CD4-positive, CD25-positive, alpha-beta regulatory T cell (primary cell): Measurements from ENCODE around the gene HMG20B. TPM values are rescaled to one million over a fixed set of nuclear protein-coding genes. Genes with fewer than 3 reads are reported as not detected.

Experiments
- ATAC-seq, 2 donors: fragments of 150-1000 bp; cut with Tn5 transposase; one replicate each; pipeline ENCODE4 v1.10.0; 2021; ENCODE audit warnings: low read depth in 2 of 2, moderate number of reproducible peaks in 2 of 2, moderate library complexity in 1 of 2
- DNase-seq, 3 donors: peaks; one replicate each; pipeline versions ENCODE4 v3.0.0 to v3.0.0-alpha.2; 2012 to 2022; ENCODE audit warnings: mixed read lengths in 1 of 3
- H3K27ac ChIP-seq: one replicate; pipeline ENCODE4 v1.7.0; 2013; ENCODE audit warnings: mild to moderate bottlenecking, low read length; ENCODE audit not compliant: insufficient read depth, poor library complexity, severe bottlenecking
- H3K27me3 ChIP-seq: one replicate; pipeline ENCODE4 v1.7.0; 2013; ENCODE audit warnings: low read length; ENCODE audit not compliant: control insufficient read depth, insufficient read depth
- H3K36me3 ChIP-seq: one replicate; pipeline ENCODE4 v1.7.0; 2013; ENCODE audit warnings: mild to moderate bottlenecking, low read length, moderate library complexity; ENCODE audit not compliant: control insufficient read depth, insufficient read depth
- H3K4me1 ChIP-seq: 2 replicates; pipeline ENCODE4 v1.7.0; 2013; ENCODE audit warnings: mild to moderate bottlenecking, low read length; ENCODE audit not compliant: insufficient read depth, control insufficient read depth, poor library complexity, severe bottlenecking
- H3K4me3 ChIP-seq: one replicate; pipeline ENCODE4 v1.7.0; 2013; ENCODE audit warnings: low read depth, mild to moderate bottlenecking, low read length, moderate library complexity
- H3K9me3 ChIP-seq, 2 experiments: 1 replicate in 1 of 2; 2 replicates in 1 of 2; pipeline ENCODE4 v1.7.0; 2013; ENCODE audit warnings: low read length in 2 of 2, mild to moderate bottlenecking in 1 of 2, moderate library complexity in 1 of 2; ENCODE audit not compliant: control insufficient read depth in 2 of 2
- H3K27ac Mint-ChIP-seq, 3 donors: one replicate each; pipeline ENCODE4 v1.8.0; 2020 to 2022; ENCODE audit warnings: mild to moderate bottlenecking in 3 of 3, mixed read lengths in 3 of 3, moderate library complexity in 2 of 3
- H3K27me3 Mint-ChIP-seq: one replicate; pipeline ENCODE4 v1.8.0; 2022; ENCODE audit warnings: mild to moderate bottlenecking, mixed read lengths
- H3K36me3 Mint-ChIP-seq: one replicate; pipeline ENCODE4 v1.8.0; 2020; ENCODE audit warnings: mixed read lengths
- H3K4me1 Mint-ChIP-seq, 4 donors: one replicate each; pipeline ENCODE4 v1.8.0; 2020 to 2022; ENCODE audit warnings: mixed read lengths in 4 of 4, mild to moderate bottlenecking in 1 of 4
- H3K4me3 Mint-ChIP-seq, 4 donors: one replicate each; pipeline ENCODE4 v1.8.0; 2020 to 2022; ENCODE audit warnings: mild to moderate bottlenecking in 4 of 4, mixed read lengths in 4 of 4, moderate library complexity in 3 of 4
- H3K9me3 Mint-ChIP-seq, 7 donors: one replicate each; pipeline ENCODE4 v1.8.0; 2020 to 2022; ENCODE audit warnings: mixed read lengths in 7 of 7, mild to moderate bottlenecking in 3 of 7, moderate library complexity in 2 of 7
- polyA plus RNA-seq, 4 donors: library from polyadenylated mRNA; unstranded; fragments of 300-500 nt; fragmentation: Illumina TruSeq; gene quantifications; one replicate each; pipeline ENCODE4 v1.2.3, GENCODE V29; 2021
- total RNA-seq: library from RNA; stranded (reverse); gene quantifications from one replicate; pipeline ENCODE4 v1.2.3, GENCODE V29; 2022

The HMG20B gene
- total and polyA plus RNA-seq, 5 donors from 2014 or later, result 35.4 to 49.3 (median 42.6) TPM

GRCh38 chr19:3605361-3605760, 32.6 kb downstream of the HMG20B start:
- Mint-ChIP-seq H3K9me3 (peaks cover 0 to 1% (median 0%) of the 10 kb centered on the region in 7 donors), H3K27me3 (peaks cover 10% of the 10 kb centered on the region), H3K27ac (no peak overlapping the region), H3K4me1 (peaks cover 0 to 13% (median 7%) of the 10 kb centered on the region in 4 donors), H3K36me3 (peaks cover under 1% of the 10 kb centered on the region), H3K4me3 (no peak overlapping the region)
- Histone ChIP-seq H3K27me3 (peaks cover 9% of the 10 kb centered on the region), H3K9me3 (no peaks in the 10 kb centered on the region), H3K4me1 (peaks cover 30% of the 10 kb centered on the region), H3K4me3 (no peak overlapping the region), H3K27ac (no peak overlapping the region), H3K36me3 (no peaks in the 10 kb centered on the region)
- DNase-seq (no peak), ATAC-seq (no peak)

GRCh38 chr19:3605770-3606169, 33.0 kb downstream of the HMG20B start:
- Histone ChIP-seq H3K4me3 (no peak overlapping the region), H3K36me3 (no peaks in the 10 kb centered on the region), H3K27ac (no peak overlapping the region), H3K9me3 (no peaks in the 10 kb centered on the region), H3K4me1 (peaks cover 30% of the 10 kb centered on the region), H3K27me3 (peaks cover 9% of the 10 kb centered on the region)
- peaks cover 0 to 13% (median 7%) of the 10 kb centered on the region in 4 donors for H3K4me1 Mint-ChIP-seq
- DNase-seq, result no peak
- H3K9me3 Mint-ChIP-seq, result peaks cover 0 to 1% (median 0%) of the 10 kb centered on the region in 7 donors
- ATAC-seq, result no peak
- no peak overlapping the region for H3K4me3 Mint-ChIP-seq
- H3K36me3 Mint-ChIP-seq, result peaks cover 4% of the 10 kb centered on the region
- H3K27me3 Mint-ChIP-seq, result peaks cover 10% of the 10 kb centered on the region
- H3K27ac Mint-ChIP-seq, result no peak overlapping the region

GRCh38 chr19:3606174-3606689, 33.5 kb downstream of the HMG20B start:
- Mint-ChIP-seq H3K27me3 (peaks cover 10% of the 10 kb centered on the region), H3K9me3 (peaks cover 0 to 1% (median 0%) of the 10 kb centered on the region in 7 donors), H3K4me1 (peaks cover 0 to 13% (median 7%) of the 10 kb centered on the region in 4 donors), H3K4me3 (no peak overlapping the region), H3K36me3 (peaks cover 4% of the 10 kb centered on the region), H3K27ac (no peak overlapping the region)
- H3K27ac ChIP-seq, result no peak overlapping the region
- H3K9me3 ChIP-seq, result no peaks in the 10 kb centered on the region
- peaks cover 9% of the 10 kb centered on the region for H3K27me3 ChIP-seq
- H3K36me3 ChIP-seq, result no peaks in the 10 kb centered on the region
- no peak overlapping the region for H3K4me3 ChIP-seq
- peak; percentile 46 to 49 for ATAC-seq
- DNase-seq, result peak in 1 of 3 donors; percentile 51
- peaks cover 30% of the 10 kb centered on the region for H3K4me1 ChIP-seq

GRCh38 chr19:3606690-3607289, 34.0 kb downstream of the HMG20B start, which contains the start of gene TBXA2R:
TBXA2R (minus strand) TSS chr19:3606875; CDS start chr19:3600634, 6,241 bp downstream.
- no peak within 1 kb of the TSS for H3K27ac ChIP-seq
- Mint-ChIP-seq H3K9me3 (peaks cover 0 to 1% (median 0%) of the 10 kb centered on the region in 7 donors), H3K4me3 (peak within 1 kb of the TSS in 3 of 4 donors; percentile 36 to 76 (median 43)), H3K27me3 (peaks cover 10% of the 10 kb centered on the region), H3K4me1 (peaks cover 0 to 13% (median 7%) of the 10 kb centered on the region in 4 donors), H3K36me3 (peaks cover 4% of the 10 kb centered on the region), H3K27ac (peak within 1 kb of the TSS in 1 of 3 donors; percentile 26)
- peaks cover 9% of the 10 kb centered on the region for H3K27me3 ChIP-seq
- H3K36me3 ChIP-seq, result peaks cover 4% of the 10 kb centered on the region
- no peak within 1 kb of the TSS for H3K4me3 ChIP-seq
- H3K4me1 ChIP-seq, result peaks cover 30% of the 10 kb centered on the region
- no peaks in the 10 kb centered on the region for H3K9me3 ChIP-seq
- ATAC-seq, result no peak
- peak in 2 of 3 donors; percentile 20 to 21 for DNase-seq

GRCh38 chr19:3607303-3608078, 34.7 kb downstream of the HMG20B start:
- H3K36me3 ChIP-seq, result peaks cover 10% of the 10 kb centered on the region
- DNase-seq (no peak), ATAC-seq (no peak)
- peaks cover 30% of the 10 kb centered on the region for H3K4me1 ChIP-seq
- peak overlapping the region; percentile 26 to 84 (median 56) for H3K27ac Mint-ChIP-seq
- no peak overlapping the region for H3K27ac ChIP-seq
- H3K4me3 ChIP-seq, result no peak overlapping the region
- no peaks in the 10 kb centered on the region for H3K9me3 ChIP-seq
- H3K4me3 Mint-ChIP-seq, result peak overlapping the region in 2 of 4 donors; percentile 36 to 76
- peaks cover 0 to 1% (median 0%) of the 10 kb centered on the region in 7 donors for H3K9me3 Mint-ChIP-seq
- H3K27me3 ChIP-seq, result peaks cover 9% of the 10 kb centered on the region
- H3K4me1 Mint-ChIP-seq, result peaks cover 0 to 13% (median 7%) of the 10 kb centered on the region in 4 donors
- H3K36me3 Mint-ChIP-seq, result peaks cover 8% of the 10 kb centered on the region
- peaks cover 10% of the 10 kb centered on the region for H3K27me3 Mint-ChIP-seq

- Mint-ChIP-seq H3K27ac (peak overlapping the region; percentile 56 to 84 (median 79)), H3K9me3 (peaks cover 0 to 1% (median 0%) of the 10 kb centered on the region in 7 donors), H3K27me3 (peaks cover 10% of the 10 kb centered on the region), H3K4me3 (peak overlapping the region in 1 of 4 donors; percentile 76), H3K4me1 (peaks cover 0 to 13% (median 7%) of the 10 kb centered on the region in 4 donors), H3K36me3 (peaks cover 8% of the 10 kb centered on the region)
- no peak for DNase-seq
- peaks cover 9% of the 10 kb centered on the region for H3K27me3 ChIP-seq
- H3K9me3 ChIP-seq, result no peaks in the 10 kb centered on the region
- H3K4me3 ChIP-seq, result no peak overlapping the region
- peaks cover 10% of the 10 kb centered on the region for H3K36me3 ChIP-seq
- H3K4me1 ChIP-seq, result peaks cover 30% of the 10 kb centered on the region
- no peak for ATAC-seq
- H3K27ac ChIP-seq, result no peak overlapping the region
These were observed 35.4 kb downstream of the HMG20B start for GRCh38 chr19:3608079-3608641.

GRCh38 chr19:3608750-3609322, 36.1 kb downstream of the HMG20B start:
- ATAC-seq (no peak), DNase-seq (no peak)
- Mint-ChIP-seq H3K9me3 (peaks cover 0 to 1% (median 0%) of the 10 kb centered on the region in 7 donors), H3K4me1 (peaks cover 0 to 13% (median 7%) of the 10 kb centered on the region in 4 donors), H3K36me3 (peaks cover 11% of the 10 kb centered on the region), H3K27ac (no peak overlapping the region), H3K27me3 (peaks cover 10% of the 10 kb centered on the region), H3K4me3 (no peak overlapping the region)
- H3K27ac ChIP-seq, result no peak overlapping the region
- H3K36me3 ChIP-seq, result peaks cover 13% of the 10 kb centered on the region
- H3K9me3 ChIP-seq, result no peaks in the 10 kb centered on the region
- H3K27me3 ChIP-seq, result peaks cover 9% of the 10 kb centered on the region
- H3K4me3 ChIP-seq, result no peak overlapping the region
- H3K4me1 ChIP-seq, result peaks cover 30% of the 10 kb centered on the region
